Small intestine (tissue), 7 donors: ENCODE results near the gene POLE. TPM values are rescaled to one million over a fixed set of nuclear protein-coding genes. Genes with fewer than 3 reads are reported as not detected.

Source experiments
- DNase-seq, 2 donors: peaks; one replicate each; pipeline versions ENCODE4 v3.0.0 to v3.0.0-alpha.2; 2013
- FAIRE-seq: peaks from 2 replicates; lab custom pipeline; 2012; peaks lifted over from hg19 to GRCh38; lab: Jason Lieb, UNC
- H3K27ac ChIP-seq, 3 donors: one replicate each; pipeline ENCODE4 v1.5.1; 2013; ENCODE audit warnings: low read length in 2 of 3, mild to moderate bottlenecking in 2 of 3, control low read depth in 1 of 3, inconsistent platforms in 1 of 3, low read depth in 1 of 3, moderate library complexity in 1 of 3
- H3K27me3 ChIP-seq, 3 donors: one replicate each; pipeline ENCODE4 v1.6.1; 2013; ENCODE audit warnings: low read length in 3 of 3, inconsistent platforms in 1 of 3; ENCODE audit not compliant: control insufficient read depth in 3 of 3, insufficient read depth in 3 of 3
- H3K36me3 ChIP-seq, 3 donors: one replicate each; pipeline ENCODE4 v1.6.1; 2013; ENCODE audit warnings: low read length in 3 of 3, inconsistent platforms in 1 of 3, low read depth in 1 of 3, mild to moderate bottlenecking in 1 of 3, moderate library complexity in 1 of 3; ENCODE audit not compliant: control insufficient read depth in 3 of 3, insufficient read depth in 2 of 3
- H3K4me1 ChIP-seq, 3 donors: one replicate each; pipeline ENCODE4 v1.6.1; 2013; ENCODE audit warnings: low read length in 2 of 3, inconsistent platforms in 1 of 3, low read depth in 1 of 3, mild to moderate bottlenecking in 1 of 3, moderate library complexity in 1 of 3; ENCODE audit not compliant: control insufficient read depth in 3 of 3, insufficient read depth in 2 of 3
- H3K4me3 ChIP-seq, 3 donors: one replicate each; pipeline ENCODE4 v1.5.1; 2013; ENCODE audit warnings: low read length in 3 of 3, control low read depth in 1 of 3, inconsistent platforms in 1 of 3, low read depth in 1 of 3, mild to moderate bottlenecking in 1 of 3, moderate library complexity in 1 of 3
- H3K9me3 ChIP-seq, 2 donors: one replicate each; pipeline ENCODE4 v1.6.1; 2013; ENCODE audit warnings: low read depth in 1 of 2, low read length in 1 of 2; ENCODE audit not compliant: control insufficient read depth in 2 of 2, insufficient read depth in 1 of 2
- WGBS, 3 donors: extraction: QIAGEN DNeasy Blood & Tissue Kit; methylation state at CpG; one replicate each; pipeline ENCODE4 v1.1.7; 2013; 5-methylcytosine and 5-hydroxymethylcytosine counted together
- polyA plus RNA-seq, 4 donors: library from polyadenylated mRNA; stranded (reverse) in 3 of 4; unstranded in 1 of 4; fragments of 200-250 nt in 3 of 4; fragments of 120-200 nt in 1 of 4; gene quantifications; one replicate each; pipeline versions ENCODE4 v1.2.1 to v1.2.3, GENCODE V29; 2013
- donor health status: healthy with polysubstance abuse.
- donor health status: control.
- donor health status: control.
- donor health status: Bipolar disorder and iron deficiency.
- donor health status: healthy.

POLE gene
- polyA plus RNA-seq, 4 donors = 23.6 to 58.6 (median 34.0) TPM

DNA sequence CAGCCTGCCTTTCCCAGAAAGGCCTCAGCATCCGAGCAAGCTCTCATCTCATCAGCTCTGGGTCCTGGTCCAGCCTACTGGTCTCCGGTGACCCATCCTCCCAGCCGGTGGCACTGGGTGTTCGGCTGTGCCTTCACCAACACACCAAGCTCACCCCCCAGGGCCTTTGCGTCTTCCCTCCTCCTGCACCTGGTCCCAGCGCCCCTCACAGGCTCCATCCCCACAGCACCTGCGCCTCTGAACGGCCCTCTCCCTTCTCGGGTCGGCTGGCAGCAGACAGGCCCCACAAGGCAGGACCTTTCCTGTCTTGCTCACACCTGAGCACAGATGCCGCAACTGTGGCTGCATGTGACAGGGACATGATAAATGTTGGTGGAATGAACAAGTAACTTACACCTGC, 55.5 kb downstream of the POLE start:
- Histone ChIP-seq H3K4me1 (no peaks in the 10 kb centered on the region), H3K27ac (no peak overlapping the region), H3K4me3 (no peak overlapping the region), H3K9me3 (no peaks in the 10 kb centered on the region), H3K27me3 (no peaks in the 10 kb centered on the region), H3K36me3 (peaks cover 13 to 76% (median 23%) of the 10 kb centered on the region in 3 donors)
- DNase-seq (no peak), FAIRE-seq (no peak)
- WGBS, 3 donors = 95 to 97% (median 97%) methylated on average over 10 to 11 of the region's 11 CpGs

DNA sequence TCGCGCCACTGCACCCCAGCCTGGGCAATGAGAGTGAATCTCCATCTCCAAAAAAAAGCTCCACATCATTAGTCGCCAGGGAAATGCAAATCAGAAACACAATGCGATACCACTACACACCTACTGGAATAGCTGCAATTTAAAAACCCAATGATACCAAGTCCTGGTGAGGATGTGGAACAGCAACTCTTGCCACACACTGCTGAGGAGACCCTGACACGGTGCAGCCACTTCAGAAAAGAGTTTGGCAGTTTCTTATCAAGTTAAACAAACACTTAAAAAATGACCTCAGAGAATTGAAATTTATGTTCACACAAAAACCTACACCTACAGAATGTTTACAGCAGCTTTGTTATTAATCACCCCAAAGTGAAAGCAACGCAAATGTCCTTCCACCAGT, 56.5 kb downstream of the POLE start:
- 88 to 90% (median 89%) methylated on average over 6 of the region's 6 CpGs for WGBS, 3 donors
- peaks cover 13 to 72% (median 20%) of the 10 kb centered on the region in 3 donors for H3K36me3 ChIP-seq
- no peaks in the 10 kb centered on the region for H3K9me3 ChIP-seq
- no peak overlapping the region for H3K27ac ChIP-seq
- DNase-seq = no peak
- FAIRE-seq = no peak
- no peak overlapping the region for H3K4me3 ChIP-seq
- H3K27me3 ChIP-seq = no peaks in the 10 kb centered on the region
- no peaks in the 10 kb centered on the region for H3K4me1 ChIP-seq

DNA sequence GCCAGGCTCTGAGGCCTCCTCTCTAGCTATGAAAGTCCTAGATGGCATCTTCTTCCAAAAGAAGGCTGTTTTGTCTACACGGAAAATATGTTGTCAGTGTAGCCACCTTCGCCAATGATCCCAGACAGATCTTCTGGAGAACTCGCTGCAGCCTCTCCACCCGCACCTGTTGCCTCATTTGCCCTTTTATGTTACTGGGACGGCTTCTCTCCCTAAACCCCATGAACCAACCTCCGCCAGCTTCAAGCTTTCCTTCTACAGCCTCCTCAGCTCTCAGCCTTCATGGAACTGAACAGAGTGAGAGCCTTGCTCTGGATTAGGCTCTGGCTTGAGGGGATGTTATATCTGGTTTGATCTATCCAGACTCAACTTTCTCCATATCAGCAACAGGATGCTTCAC, 57.8 kb downstream of the POLE start:
- Histone ChIP-seq H3K9me3 (no peaks in the 10 kb centered on the region), H3K36me3 (peaks cover 14 to 72% (median 15%) of the 10 kb centered on the region in 3 donors), H3K4me1 (no peaks in the 10 kb centered on the region), H3K27me3 (no peaks in the 10 kb centered on the region), H3K4me3 (no peak overlapping the region), H3K27ac (no peak overlapping the region)
- FAIRE-seq (no peak), DNase-seq (no peak)
- 97 to 99% (median 98%) methylated on average over 6 of the region's 6 CpGs for WGBS, 3 donors

DNA sequence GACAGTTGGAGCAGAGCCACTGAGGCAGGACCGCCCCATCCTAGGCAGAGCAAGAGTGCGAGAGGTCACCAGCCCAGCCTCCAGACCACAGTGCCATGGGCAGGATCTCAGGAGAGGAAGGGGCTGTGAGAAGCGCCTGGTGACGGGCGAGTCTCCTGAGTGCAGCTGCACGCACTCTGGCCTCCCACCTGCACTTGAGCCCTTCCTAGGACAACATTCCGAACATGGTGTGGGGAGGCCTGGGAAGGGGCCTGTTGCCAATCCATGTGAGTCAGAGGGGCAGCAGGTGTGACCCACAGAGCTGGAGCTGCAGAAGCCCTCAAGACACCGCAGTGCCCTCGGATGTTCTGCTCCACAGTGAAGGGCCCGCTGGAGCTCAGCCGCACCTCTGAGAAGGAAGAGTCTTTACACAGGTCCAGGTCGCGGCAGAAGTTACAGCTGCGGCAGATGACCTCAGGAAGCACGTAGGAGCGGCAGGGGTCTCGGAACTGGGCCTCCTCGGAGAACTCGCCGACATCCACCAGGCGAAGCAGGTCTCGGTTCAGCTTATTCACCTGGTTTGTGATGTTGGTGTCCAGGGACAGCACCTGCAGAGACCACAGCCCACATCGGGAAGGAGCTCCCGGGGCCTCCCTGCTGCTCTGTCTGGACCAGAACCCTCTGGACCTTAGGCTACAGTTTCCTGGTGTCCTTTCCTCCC, 61.3 kb downstream of the POLE start:
- no peak for FAIRE-seq
- Histone ChIP-seq H3K27ac (no peak overlapping the region), H3K9me3 (no peaks in the 10 kb centered on the region), H3K27me3 (peaks cover 0 to 3% (median 0%) of the 10 kb centered on the region in 3 donors), H3K4me3 (no peak overlapping the region), H3K4me1 (peaks cover 0 to 9% (median 4%) of the 10 kb centered on the region in 3 donors), H3K36me3 (peaks cover 6 to 53% (median 8%) of the 10 kb centered on the region in 3 donors)
- no peak for DNase-seq
- WGBS, 3 donors = 94 to 98% (median 96%) methylated on average over 24 of the region's 24 CpGs

DNA sequence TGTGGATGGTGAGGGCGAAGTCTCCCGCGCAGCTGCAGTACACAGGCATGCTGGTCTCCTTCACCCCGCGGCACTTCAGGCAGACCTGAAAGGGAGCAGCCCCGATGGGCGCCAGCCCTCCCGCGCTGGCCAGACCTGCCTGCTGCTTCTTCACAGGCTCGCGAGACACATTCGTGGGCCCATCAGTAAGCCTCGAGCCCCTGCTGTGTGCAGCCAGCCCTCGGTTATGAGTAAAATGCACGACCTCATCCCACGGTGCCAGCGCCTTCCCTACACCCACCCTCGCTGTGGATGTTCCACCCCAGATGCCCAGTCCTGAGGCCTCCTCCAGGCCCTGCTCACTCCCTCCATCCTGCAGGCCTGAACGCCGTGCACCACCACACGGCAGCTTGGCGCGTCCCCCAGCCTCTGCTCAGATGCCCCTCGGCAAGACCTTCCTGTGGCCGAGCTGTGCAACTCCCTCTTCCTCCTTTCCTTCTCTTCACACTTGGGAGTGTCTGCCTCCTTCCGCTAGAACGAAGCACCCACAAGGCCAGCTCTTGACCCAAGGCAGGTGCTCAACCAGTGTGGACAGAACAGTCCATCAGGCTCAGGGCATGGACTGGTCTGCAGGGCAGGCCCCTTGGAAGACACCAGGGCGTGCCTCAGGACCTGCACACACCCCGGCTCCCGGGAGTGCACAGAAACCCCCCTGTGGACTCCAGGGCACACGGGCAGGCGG, 62.1 kb downstream of the POLE start:
- Histone ChIP-seq H3K4me1 (peaks cover 0 to 9% (median 4%) of the 10 kb centered on the region in 3 donors), H3K36me3 (peaks cover 4 to 46% (median 7%) of the 10 kb centered on the region in 3 donors), H3K27ac (no peak overlapping the region), H3K27me3 (peaks cover 0 to 10% (median 0%) of the 10 kb centered on the region in 3 donors), H3K9me3 (no peaks in the 10 kb centered on the region), H3K4me3 (no peak overlapping the region)
- 92 to 93% (median 92%) methylated on average over 29 to 32 of the region's 32 CpGs for WGBS, 3 donors
- FAIRE-seq (no peak), DNase-seq (no peak)

DNA sequence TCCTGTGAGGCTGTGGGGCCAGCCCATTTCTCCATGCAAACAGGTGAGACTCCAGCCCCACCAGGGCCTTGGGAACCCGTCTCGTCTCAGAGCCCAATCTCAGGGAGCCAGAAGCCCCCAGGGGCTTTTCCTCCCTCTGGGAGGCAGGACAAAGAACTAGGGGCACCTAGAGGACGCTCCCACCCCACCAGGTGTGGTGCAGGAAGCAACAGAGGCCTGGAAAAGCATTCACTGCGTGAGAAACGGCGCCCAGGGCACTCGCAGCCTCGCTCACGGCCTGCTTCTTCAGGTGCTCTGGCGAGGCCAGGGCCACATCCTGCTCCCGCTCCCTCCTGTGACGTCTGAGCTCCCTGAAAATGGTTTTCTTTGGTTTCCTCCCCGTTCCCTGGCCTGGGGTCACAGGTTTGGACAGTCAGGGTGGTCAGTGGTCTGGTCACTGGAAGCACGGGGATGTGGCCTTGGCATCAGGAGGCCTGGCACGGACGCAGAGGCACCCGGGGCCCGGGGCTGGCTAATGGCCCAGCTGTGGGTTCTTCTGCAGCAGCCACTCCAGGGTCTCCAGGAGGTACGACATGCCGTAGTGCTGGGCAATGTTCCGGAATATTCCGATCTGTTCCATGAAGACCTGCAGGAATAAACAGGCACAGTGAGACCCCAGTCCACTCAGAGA, 62.8 kb downstream of the POLE start:
- H3K9me3 ChIP-seq = no peaks in the 10 kb centered on the region
- FAIRE-seq (no peak), DNase-seq (no peak)
- WGBS, 3 donors = 94 to 95% (median 94%) methylated on average over 22 of the region's 22 CpGs
- peaks cover 0 to 17% (median 0%) of the 10 kb centered on the region in 3 donors for H3K27me3 ChIP-seq
- no peak overlapping the region for H3K27ac ChIP-seq
- peaks cover 2 to 41% (median 5%) of the 10 kb centered on the region in 3 donors for H3K36me3 ChIP-seq
- H3K4me3 ChIP-seq = no peak overlapping the region
- H3K4me1 ChIP-seq = peaks cover 0 to 11% (median 4%) of the 10 kb centered on the region in 3 donors

DNA sequence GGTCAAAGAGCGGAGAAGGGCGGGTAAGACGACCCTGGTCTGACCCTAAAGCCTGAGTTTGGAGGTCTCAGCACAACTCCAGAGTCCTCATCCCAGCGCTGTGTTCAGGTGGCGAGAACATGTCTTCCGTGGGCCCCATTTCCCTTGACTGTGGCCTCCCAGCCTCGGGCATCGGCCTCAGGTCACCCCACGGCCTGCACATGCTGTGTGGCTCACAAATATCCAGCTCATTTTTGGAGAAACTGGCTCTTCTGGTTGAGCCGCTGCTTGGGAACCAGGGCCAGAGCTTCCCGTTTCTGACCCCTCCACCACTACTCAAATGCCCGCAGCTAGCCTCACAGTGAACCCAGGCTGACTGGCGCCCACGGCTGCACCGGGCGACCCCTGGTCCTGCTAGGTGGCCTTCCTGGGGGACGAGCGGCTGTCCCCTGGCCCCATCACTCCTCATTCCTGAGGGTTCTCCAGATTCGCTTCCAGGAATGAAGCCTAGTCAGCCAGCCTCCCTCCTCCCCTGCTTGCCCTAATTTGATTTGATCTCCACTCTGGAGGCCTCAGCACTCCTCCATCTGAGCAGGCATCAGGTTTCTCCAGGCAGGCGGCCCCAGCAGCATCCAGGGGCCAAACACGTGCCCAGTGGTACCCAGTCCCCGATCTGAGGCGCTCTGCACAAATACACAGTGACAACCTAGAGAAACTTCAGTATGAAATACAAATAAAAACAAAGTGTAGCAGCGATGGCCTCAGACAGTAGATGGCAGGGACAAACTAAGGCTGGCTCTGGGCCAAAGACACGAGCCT, 63.9 kb downstream of the POLE start:
- Histone ChIP-seq H3K4me3 (no peak overlapping the region), H3K9me3 (no peaks in the 10 kb centered on the region), H3K27ac (peak overlapping the region in 1 of 3 donors; percentile 42), H3K36me3 (peaks cover 2 to 37% (median 5%) of the 10 kb centered on the region in 3 donors), H3K27me3 (peaks cover 0 to 20% (median 0%) of the 10 kb centered on the region in 3 donors), H3K4me1 (peaks cover 0 to 11% (median 4%) of the 10 kb centered on the region in 3 donors)
- DNase-seq = peak in 1 of 2 donors; percentile 44
- FAIRE-seq = no peak
- 71 to 79% (median 75%) methylated on average over 25 of the region's 25 CpGs for WGBS, 3 donors
